Measurements from ENCODE around the gene FBXW7.

DNA sequence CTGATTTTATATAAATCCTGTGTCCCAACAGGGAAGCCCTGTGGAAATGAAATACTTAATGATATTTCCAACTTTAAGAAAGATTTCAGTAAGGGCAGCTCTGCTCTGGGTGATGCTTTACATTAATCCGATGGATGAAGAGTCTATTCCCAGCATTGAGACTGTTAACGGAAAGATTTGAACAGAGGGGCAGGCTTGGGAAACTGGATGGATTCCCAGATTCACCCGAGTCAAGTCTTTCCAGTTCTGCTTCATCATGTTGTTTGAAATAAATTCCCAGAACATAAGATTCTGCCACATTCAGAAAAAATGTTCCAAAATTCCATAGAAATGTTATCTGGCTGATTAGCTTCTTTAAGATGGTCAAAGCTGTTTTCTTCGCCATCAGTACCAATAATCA lies 246.0 kb downstream of the FBXW7 start:
- TF ChIP-seq, protein P1, sequence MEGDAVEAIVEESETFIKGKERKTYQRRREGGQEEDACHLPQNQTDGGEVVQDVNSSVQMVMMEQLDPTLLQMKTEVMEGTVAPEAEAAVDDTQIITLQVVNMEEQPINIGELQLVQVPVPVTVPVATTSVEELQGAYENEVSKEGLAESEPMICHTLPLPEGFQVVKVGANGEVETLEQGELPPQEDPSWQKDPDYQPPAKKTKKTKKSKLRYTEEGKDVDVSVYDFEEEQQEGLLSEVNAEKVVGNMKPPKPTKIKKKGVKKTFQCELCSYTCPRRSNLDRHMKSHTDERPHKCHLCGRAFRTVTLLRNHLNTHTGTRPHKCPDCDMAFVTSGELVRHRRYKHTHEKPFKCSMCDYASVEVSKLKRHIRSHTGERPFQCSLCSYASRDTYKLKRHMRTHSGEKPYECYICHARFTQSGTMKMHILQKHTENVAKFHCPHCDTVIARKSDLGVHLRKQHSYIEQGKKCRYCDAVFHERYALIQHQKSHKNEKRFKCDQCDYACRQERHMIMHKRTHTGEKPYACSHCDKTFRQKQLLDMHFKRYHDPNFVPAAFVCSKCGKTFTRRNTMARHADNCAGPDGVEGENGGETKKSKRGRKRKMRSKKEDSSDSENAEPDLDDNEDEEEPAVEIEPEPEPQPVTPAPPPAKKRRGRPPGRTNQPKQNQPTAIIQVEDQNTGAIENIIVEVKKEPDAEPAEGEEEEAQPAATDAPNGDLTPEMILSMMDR (IDR thresholded peaks at IDR 0.05; ENCODE audit: poor library complexity): no peak
- no peak for TF ChIP-seq EZH2 (IDR thresholded peaks at IDR 0.05; ENCODE audit: borderline replicate concordance)
- no peak for TF ChIP-seq EZH2phosphoT487 (IDR thresholded peaks at IDR 0.05; ENCODE audit: low read depth, severe bottlenecking, unreplicated experiment)

All from hepatocyte (in vitro differentiated cells).